Measurements from ENCODE around the gene IGSF21. TPM values are rescaled to one million over a fixed set of nuclear protein-coding genes. Genes with fewer than 3 reads are reported as not detected.

IGSF21 gene
- total RNA-seq, 1 donor, result not detected

DNA sequence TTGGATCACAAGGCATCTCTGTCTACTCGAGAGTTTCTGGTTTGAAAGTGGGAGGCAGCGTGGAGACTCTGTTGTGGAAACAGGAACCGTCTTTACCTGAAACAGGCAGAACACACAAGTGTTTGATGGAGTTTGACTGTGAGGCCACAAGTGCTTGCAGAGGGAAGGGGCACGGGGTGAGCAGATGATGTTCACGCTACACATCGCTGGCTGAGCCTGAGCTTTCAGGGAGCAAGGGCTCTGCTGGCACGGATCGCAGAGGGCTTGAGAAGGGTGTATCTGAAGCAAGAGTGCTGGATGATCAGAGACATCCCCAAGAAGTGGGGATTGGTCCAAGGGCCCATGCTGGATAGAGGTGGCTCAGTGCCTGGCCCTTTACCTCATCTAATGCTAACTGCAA, 59.3 kb downstream of the IGSF21 start:
- no peak overlapping the region for H3K4me3 ChIP-seq (ENCODE audit: low read depth, low read length)
- TF ChIP-seq, protein P1, sequence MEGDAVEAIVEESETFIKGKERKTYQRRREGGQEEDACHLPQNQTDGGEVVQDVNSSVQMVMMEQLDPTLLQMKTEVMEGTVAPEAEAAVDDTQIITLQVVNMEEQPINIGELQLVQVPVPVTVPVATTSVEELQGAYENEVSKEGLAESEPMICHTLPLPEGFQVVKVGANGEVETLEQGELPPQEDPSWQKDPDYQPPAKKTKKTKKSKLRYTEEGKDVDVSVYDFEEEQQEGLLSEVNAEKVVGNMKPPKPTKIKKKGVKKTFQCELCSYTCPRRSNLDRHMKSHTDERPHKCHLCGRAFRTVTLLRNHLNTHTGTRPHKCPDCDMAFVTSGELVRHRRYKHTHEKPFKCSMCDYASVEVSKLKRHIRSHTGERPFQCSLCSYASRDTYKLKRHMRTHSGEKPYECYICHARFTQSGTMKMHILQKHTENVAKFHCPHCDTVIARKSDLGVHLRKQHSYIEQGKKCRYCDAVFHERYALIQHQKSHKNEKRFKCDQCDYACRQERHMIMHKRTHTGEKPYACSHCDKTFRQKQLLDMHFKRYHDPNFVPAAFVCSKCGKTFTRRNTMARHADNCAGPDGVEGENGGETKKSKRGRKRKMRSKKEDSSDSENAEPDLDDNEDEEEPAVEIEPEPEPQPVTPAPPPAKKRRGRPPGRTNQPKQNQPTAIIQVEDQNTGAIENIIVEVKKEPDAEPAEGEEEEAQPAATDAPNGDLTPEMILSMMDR (IDR thresholded peaks at IDR 0.05; ENCODE audit: insufficient read depth, low read length), result no peak
- DNase-seq (ENCODE audit: low read depth), result no peak

DNA sequence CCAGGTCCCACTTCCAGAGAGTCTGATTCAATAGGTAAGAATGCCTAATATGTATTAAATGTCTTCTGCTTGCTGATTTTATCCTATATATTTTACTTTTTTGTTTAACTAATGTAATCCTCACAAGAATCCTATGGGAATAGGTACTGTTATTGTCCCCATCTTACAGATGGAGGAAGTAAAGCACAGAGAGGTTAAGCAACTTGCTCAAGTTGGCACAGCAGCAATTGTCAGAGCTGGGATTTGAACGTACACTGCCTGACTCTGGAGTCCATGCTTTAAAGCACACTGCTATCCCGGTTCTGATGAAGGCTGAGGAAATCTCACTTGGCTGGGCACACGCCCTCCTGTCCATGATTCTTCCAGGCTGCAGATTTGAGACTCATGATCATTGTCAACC, 62.8 kb downstream of the IGSF21 start:
- no peak for DNase-seq (ENCODE audit: low read depth)
- TF ChIP-seq, protein P1 (IDR thresholded peaks at IDR 0.05; ENCODE audit: insufficient read depth, low read length), result no peak
- no peak overlapping the region for H3K4me3 ChIP-seq (ENCODE audit: low read depth, low read length)

DNA sequence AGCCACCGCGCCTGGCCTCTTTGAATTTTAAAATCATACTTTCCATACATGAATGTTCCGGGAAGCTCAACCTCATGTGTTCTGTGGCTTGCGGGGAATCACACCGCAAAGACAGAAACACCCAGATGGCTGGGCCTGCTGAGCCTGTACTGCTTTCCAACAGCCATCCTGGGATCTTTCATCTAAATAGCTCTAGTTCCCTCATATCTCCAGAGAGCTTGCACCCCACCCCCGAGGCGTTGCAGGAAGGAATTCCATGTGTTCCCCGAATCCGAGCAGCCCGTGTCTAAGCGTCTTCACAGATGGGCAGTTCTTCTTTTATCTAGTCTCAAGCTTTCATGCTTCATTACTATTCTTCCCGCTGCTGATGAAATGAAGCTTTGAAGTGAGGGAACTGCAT, 66.4 kb downstream of the IGSF21 start:
- H3K4me3 ChIP-seq (ENCODE audit: low read depth, low read length), result no peak overlapping the region
- TF ChIP-seq, protein P1 (IDR thresholded peaks at IDR 0.05; ENCODE audit: insufficient read depth, low read length), result no peak
- DNase-seq (ENCODE audit: low read depth), result no peak

DNA sequence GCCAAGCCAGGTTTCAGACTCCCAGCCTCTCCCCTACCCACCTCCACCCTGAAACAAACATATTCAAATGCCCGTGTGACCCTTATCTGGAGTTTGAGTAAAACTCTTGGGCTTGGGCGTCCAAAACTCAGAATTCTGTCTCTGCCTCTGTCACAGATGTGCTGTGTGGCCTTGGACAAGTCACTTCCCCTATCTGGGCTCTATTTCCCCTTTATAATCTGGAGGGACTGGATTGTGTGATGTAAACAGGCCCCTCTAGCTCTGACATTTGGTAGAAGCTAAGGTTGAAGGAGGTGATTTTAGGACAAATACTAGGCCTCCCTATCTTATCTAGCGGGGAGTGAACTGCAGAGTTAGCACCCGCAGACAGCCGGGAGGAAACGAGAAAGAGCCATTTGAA, 67.5 kb downstream of the IGSF21 start:
- TF ChIP-seq, protein P1 (IDR thresholded peaks at IDR 0.05; ENCODE audit: insufficient read depth, low read length), result no peak
- no peak for DNase-seq (ENCODE audit: low read depth)
- no peak overlapping the region for H3K4me3 ChIP-seq (ENCODE audit: low read depth, low read length)

DNA sequence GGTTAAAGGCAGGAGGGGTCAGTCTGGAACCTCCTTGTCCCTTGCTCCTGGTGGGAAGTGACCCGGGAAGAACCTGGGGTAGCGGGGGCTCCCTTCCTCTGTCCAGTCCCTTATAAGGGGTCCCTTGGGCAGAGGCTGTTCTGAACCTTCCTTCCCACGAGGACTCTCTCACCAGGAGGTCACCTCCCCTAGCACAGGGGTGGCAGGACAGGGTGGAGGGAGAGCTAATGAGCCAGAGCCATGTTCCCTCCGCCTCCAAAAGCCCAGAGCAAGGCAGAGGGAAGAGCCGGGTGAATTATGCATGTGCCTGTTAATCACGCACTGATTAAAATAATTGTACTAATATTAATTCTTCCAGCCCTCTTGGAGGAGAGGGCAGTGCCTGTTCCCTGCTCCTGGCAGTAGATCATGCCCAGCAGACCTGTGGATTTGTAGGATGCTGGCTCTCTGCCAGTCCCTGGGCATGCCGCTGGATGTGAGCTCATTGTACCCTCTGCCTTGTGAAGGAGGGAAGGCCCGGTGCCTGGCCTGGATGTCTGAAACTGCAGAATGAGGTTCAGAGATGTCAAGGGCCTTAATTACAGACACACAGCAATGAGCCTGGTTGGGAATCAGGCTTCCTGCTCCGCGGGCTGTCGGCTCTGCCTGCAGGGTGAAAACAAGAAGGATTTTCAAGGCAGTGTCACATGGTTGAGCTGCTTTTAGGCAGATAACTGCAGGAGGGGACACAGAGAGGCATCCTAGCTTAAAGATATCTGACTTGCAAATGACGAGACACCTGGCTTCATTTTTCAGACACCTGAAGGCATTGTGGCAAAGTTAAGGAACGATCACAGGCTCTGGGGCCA, 68.2 kb downstream of the IGSF21 start:
- no peak overlapping the region for H3K4me3 ChIP-seq (ENCODE audit: low read depth, low read length)
- TF ChIP-seq, protein P1 (IDR thresholded peaks at IDR 0.05; ENCODE audit: insufficient read depth, low read length), result no peak
- no peak for DNase-seq (ENCODE audit: low read depth)

DNA sequence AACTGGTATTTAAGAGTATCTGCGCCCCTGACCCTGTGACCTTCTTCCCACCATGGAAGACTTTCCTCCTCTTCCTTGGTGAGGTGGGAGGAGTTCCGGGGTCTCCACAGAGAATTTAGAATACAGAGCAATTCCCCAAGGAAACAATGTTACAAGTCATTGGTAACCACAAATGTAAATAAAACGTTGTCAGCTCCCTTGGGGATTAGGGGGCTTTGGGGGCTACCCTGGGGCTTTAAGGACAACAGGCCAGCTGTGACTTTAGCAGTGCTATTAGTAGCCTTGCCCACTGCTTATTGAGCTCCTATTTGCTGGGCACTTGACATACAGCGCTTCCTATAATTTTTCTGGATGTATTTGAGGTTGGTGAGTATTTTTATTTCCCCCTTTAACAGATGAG, 69.0 kb downstream of the IGSF21 start:
- no peak overlapping the region for H3K4me3 ChIP-seq (ENCODE audit: low read depth, low read length)
- no peak for DNase-seq (ENCODE audit: low read depth)
- TF ChIP-seq, protein P1 (IDR thresholded peaks at IDR 0.05; ENCODE audit: insufficient read depth, low read length), result no peak

All from fibroblast of the aortic adventitia (primary cell).